Gastrocnemius medialis (tissue), 4 donors: ENCODE measurements around the gene HDAC3. TPM values are rescaled to one million over a fixed set of nuclear protein-coding genes. Genes with fewer than 3 reads are reported as not detected.

Source experiments
- ATAC-seq, 2 donors: fragments of 150-250 bp; one replicate each; pipeline ENCODE4 v1.9.1; 2016
- DNase-seq, 2 donors: peaks; one replicate each; pipeline ENCODE4 v3.0.0-alpha.2; 2019
- H3K27ac ChIP-seq, 4 donors: fragments of 200-600 bp; sonication (generic); 1 replicate in 1 of 4; 2 replicates in 3 of 4; pipeline ENCODE4 v1.5.1; 2016 to 2018; ENCODE audit warnings: mild to moderate bottlenecking in 2 of 4, moderate library complexity in 1 of 4
- H3K27me3 ChIP-seq, 3 donors: fragments of 200-600 bp; sonication (generic) in 2 of 3; 1 replicate in 1 of 3; 2 replicates in 2 of 3; pipeline versions ENCODE4 v1.5.1 to v1.6.0; 2016 to 2019; ENCODE audit warnings: mild to moderate bottlenecking in 1 of 3, moderate library complexity in 1 of 3
- H3K36me3 ChIP-seq, 2 donors: fragments of 200-600 bp; sonication (generic) in 1 of 2; one replicate each; pipeline ENCODE4 v1.5.1; 2017 to 2018
- H3K4me1 ChIP-seq, 2 donors: fragments of 200-600 bp; sonication (generic) in 1 of 2; one replicate each; pipeline ENCODE4 v1.5.1; 2016 to 2017; ENCODE audit warnings: mild to moderate bottlenecking in 2 of 2
- H3K4me3 ChIP-seq, 4 donors: fragments of 200-600 bp; sonication (generic) in 3 of 4; 1 replicate in 1 of 4; 2 replicates in 3 of 4; pipeline ENCODE4 v1.5.1; 2016 to 2019; ENCODE audit warnings: mild to moderate bottlenecking in 2 of 4
- H3K9me3 ChIP-seq, 3 donors: fragments of 200-600 bp; sonication (generic) in 2 of 3; 1 replicate in 1 of 3; 2 replicates in 2 of 3; pipeline ENCODE4 v1.5.1; 2016 to 2019
- CTCF ChIP-seq, 5 experiments: fragments of 450-650 bp in 3 of 5; fragments of 200-600 bp in 2 of 5; sonication (generic) in 2 of 5; IDR thresholded peaks in 4 of 5; conservative IDR thresholded peaks in 1 of 5; 1 replicate in 4 of 5; 2 replicates in 1 of 5; pipeline ENCODE4 v1.5.1; 2016 to 2019; ENCODE audit warnings: antibody characterized with exemption in 5 of 5, mild to moderate bottlenecking in 3 of 5, moderate library complexity in 3 of 5
- POLR2A ChIP-seq, 2 donors: fragments of 450-650 bp; IDR thresholded peaks; one replicate each; pipeline ENCODE4 v1.6.1; 2017; ENCODE audit warnings: antibody characterized with exemption in 2 of 2, mild to moderate bottlenecking in 2 of 2, moderate library complexity in 2 of 2
- in situ Hi-C, 4 donors: fragments of 200-750 bp; cut with MboI; loops; one replicate each; pipeline versions ENCODE4 v1.15.0 to v1.8.0; 2017; ENCODE audit warnings: low sequenced_read_pairs in 4 of 4
- intact Hi-C: fragments of 100-400 bp; cut with DNase I; formaldehyde crosslinking; loops from one replicate; pipeline ENCODE4 v1.15.1; 2023; ENCODE audit warnings: low total_unique reads
- total RNA-seq, 4 donors: library from RNA; depleted of rRNA; stranded (reverse); fragments of >200 nt; gene quantifications; one replicate each; pipeline versions ENCODE4 v1.1.0 to v1.2.3, GENCODE V29; 2016

HDAC3 gene
- total RNA-seq, 4 donors from 2014 or later: 29.8 to 40.7 (median 35.7) TPM

GRCh38 chr5:141649972-141650371 is 13.3 kb upstream of the HDAC3 start:
- DNase-seq (no peak), ATAC-seq (no peak)
- in situ Hi-C loops: no loop called here
- Histone ChIP-seq H3K27me3 (no peaks in the 10 kb centered on the region), H3K4me1 (peaks cover 0 to 5% of the 10 kb centered on the region in 2 donors), H3K36me3 (no peaks in the 10 kb centered on the region), H3K27ac (no peak overlapping the region), H3K9me3 (no peaks in the 10 kb centered on the region), H3K4me3 (no peak overlapping the region)
- TF ChIP-seq POLR2A (IDR thresholded peaks at IDR 0.05) (no peak), CTCF (IDR thresholded peaks at IDR 0.05 in 4 of 5, conservative IDR thresholded peaks at IDR 0.05 in 1 of 5) (no peak)
- intact Hi-C loops: no loop called here

GRCh38 chr5:141649056-141649688 is 12.5 kb upstream of the HDAC3 start:
- Histone ChIP-seq H3K27ac (no peak overlapping the region), H3K9me3 (no peaks in the 10 kb centered on the region), H3K27me3 (no peaks in the 10 kb centered on the region), H3K4me3 (no peak overlapping the region), H3K36me3 (no peaks in the 10 kb centered on the region), H3K4me1 (peaks cover 0 to 5% of the 10 kb centered on the region in 2 donors)
- intact Hi-C loops (no loop called here), in situ Hi-C loops (no loop called here)
- no peak for DNase-seq
- TF ChIP-seq POLR2A (IDR thresholded peaks at IDR 0.05): no peak
- no peak for TF ChIP-seq CTCF (IDR thresholded peaks at IDR 0.05 in 4 of 5, conservative IDR thresholded peaks at IDR 0.05 in 1 of 5)
- no peak for ATAC-seq

GRCh38 chr5:141647851-141648250 is 11.2 kb upstream of the HDAC3 start:
- H3K4me1 ChIP-seq: peaks cover 0 to 5% of the 10 kb centered on the region in 2 donors
- H3K27me3 ChIP-seq: no peaks in the 10 kb centered on the region
- TF ChIP-seq POLR2A (IDR thresholded peaks at IDR 0.05) (no peak), CTCF (IDR thresholded peaks at IDR 0.05 in 4 of 5, conservative IDR thresholded peaks at IDR 0.05 in 1 of 5) (no peak)
- no peaks in the 10 kb centered on the region for H3K36me3 ChIP-seq
- H3K27ac ChIP-seq: no peak overlapping the region
- no peak overlapping the region for H3K4me3 ChIP-seq
- no peaks in the 10 kb centered on the region for H3K9me3 ChIP-seq
- in situ Hi-C loops: no loop called here
- DNase-seq: no peak
- ATAC-seq: no peak
- intact Hi-C loops: no loop called here

GRCh38 chr5:141647242-141647641 is 10.6 kb upstream of the HDAC3 start:
- no peaks in the 10 kb centered on the region for H3K9me3 ChIP-seq
- no peak overlapping the region for H3K27ac ChIP-seq
- TF ChIP-seq POLR2A (IDR thresholded peaks at IDR 0.05): no peak
- no peak for TF ChIP-seq CTCF (IDR thresholded peaks at IDR 0.05 in 4 of 5, conservative IDR thresholded peaks at IDR 0.05 in 1 of 5)
- H3K4me1 ChIP-seq: peaks cover 0 to 5% of the 10 kb centered on the region in 2 donors
- no peak overlapping the region for H3K4me3 ChIP-seq
- in situ Hi-C loops (no loop called here), intact Hi-C loops (no loop called here)
- ATAC-seq: no peak
- no peaks in the 10 kb centered on the region for H3K36me3 ChIP-seq
- DNase-seq: no peak
- no peaks in the 10 kb centered on the region for H3K27me3 ChIP-seq

GRCh38 chr5:141646026-141646425 is 9.4 kb upstream of the HDAC3 start:
- Histone ChIP-seq H3K4me3 (no peak overlapping the region), H3K4me1 (peaks cover 0 to 5% of the 10 kb centered on the region in 2 donors), H3K27me3 (no peaks in the 10 kb centered on the region), H3K9me3 (no peaks in the 10 kb centered on the region), H3K27ac (no peak overlapping the region), H3K36me3 (no peaks in the 10 kb centered on the region)
- intact Hi-C loops: no loop called here
- in situ Hi-C loops: no loop called here
- peak in 1 of 2 donors; percentile 22 for ATAC-seq
- TF ChIP-seq CTCF (IDR thresholded peaks at IDR 0.05 in 4 of 5, conservative IDR thresholded peaks at IDR 0.05 in 1 of 5) (no peak), POLR2A (IDR thresholded peaks at IDR 0.05) (no peak)
- no peak for DNase-seq
